GM13976 (cell line): ENCODE results near the gene EID2B.

Source experiments
- DNase-seq: peaks from one replicate; pipeline ENCODE4 v3.0.0; 2012; ENCODE audit warnings: low spot score
- in situ Hi-C: fragments of 300-500 bp; cut with MboI; formaldehyde crosslinking; loops from one replicate; pipeline ENCODE4 v1.12.0; 2022; ENCODE audit warnings: low sequenced_read_pairs, mixed read lengths, inconsistent platforms; ENCODE audit not compliant: unreplicated experiment
- TF ChIP-seq, protein P1 (sequence below): IDR thresholded peaks from 2 replicates; pipeline ENCODE4 v1.5.1; 2012; ENCODE audit warnings: borderline replicate concordance, mild to moderate bottlenecking; ENCODE audit not compliant: insufficient read depth; ENCODE audit errors: extremely low read depth, missing control alignments, control extremely low read depth

The EID2B gene

DNA sequence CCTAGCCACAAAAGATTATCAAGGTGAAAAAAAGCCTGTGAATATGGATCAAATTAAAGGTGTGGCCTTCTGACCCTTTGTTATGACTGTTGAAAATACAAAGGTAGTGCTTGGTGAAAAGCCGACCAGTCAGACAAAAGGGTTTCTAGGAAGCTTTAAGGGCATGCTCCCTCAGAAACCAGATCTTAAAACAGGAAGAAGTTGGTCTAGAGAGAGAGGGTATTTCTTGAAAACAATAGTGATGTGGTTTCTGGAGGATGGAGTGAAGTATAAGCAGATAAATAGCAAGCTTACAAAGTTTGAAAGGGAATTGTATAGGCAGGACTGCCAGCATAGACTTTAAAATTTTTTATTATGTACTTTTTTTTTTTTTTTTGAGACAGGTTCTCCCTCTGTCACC is 12.3 kb upstream of the EID2B start:
- in situ Hi-C loops = loop anchor here (5.0 kb wide), 1 partner anchor 127 kb away; no protein-coding TSS in a partner anchor
- no peak for DNase-seq
- TF ChIP-seq, protein P1, sequence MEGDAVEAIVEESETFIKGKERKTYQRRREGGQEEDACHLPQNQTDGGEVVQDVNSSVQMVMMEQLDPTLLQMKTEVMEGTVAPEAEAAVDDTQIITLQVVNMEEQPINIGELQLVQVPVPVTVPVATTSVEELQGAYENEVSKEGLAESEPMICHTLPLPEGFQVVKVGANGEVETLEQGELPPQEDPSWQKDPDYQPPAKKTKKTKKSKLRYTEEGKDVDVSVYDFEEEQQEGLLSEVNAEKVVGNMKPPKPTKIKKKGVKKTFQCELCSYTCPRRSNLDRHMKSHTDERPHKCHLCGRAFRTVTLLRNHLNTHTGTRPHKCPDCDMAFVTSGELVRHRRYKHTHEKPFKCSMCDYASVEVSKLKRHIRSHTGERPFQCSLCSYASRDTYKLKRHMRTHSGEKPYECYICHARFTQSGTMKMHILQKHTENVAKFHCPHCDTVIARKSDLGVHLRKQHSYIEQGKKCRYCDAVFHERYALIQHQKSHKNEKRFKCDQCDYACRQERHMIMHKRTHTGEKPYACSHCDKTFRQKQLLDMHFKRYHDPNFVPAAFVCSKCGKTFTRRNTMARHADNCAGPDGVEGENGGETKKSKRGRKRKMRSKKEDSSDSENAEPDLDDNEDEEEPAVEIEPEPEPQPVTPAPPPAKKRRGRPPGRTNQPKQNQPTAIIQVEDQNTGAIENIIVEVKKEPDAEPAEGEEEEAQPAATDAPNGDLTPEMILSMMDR = no peak

DNA sequence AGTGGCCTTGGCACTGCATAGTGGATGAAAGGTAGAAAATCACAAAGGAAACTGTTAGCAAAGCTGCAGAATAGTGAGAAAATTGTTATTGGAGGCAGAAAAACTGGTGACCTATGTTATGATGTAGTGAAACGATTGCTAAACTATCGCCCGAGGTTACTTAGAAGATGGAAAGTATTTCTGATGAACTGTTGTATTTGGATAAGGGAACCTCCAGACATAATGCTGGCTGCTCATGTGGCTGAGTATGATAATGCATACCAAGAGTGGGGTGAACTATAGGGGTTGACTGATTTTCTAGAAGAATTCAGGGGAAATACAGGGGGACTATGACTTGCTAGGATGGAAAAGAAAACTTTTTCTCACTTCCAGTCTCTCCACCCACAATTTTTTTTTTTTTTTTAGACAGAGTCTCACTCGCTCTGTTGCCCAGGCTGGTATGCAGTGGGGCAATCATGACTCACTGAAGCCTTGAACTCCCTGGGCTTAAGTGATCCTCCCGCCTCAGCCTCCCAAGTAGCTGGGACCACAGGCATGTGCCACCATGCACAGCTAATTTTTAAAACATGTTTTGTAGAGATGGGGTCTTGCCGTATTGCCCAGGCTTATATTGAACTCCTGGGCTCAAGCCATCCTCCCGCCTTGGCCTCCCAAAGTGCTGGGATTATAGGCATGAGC is 11.7 kb upstream of the EID2B start:
- TF ChIP-seq, protein P1 = no peak
- in situ Hi-C loops = no loop called here
- DNase-seq = no peak

DNA sequence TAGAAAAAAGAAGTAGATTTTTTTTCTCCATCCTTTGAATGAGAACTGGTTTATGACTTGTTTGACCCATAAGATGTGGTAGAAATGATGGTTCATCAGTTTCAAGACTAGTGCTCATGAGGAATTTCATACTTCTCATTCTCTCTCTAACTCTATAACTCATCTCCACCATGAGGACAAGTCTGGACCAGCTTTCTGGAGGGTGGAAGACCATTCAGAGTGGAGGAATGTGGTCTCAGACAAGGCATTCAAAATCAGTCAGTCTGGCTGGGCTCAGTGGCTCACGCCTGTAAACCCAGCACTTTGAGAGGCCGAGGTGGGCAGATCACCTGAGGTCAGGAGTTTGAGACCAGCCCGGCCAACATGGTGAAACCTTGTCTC is 10.8 kb upstream of the EID2B start:
- in situ Hi-C loops = no loop called here
- TF ChIP-seq, protein P1 = no peak
- DNase-seq = no peak

DNA sequence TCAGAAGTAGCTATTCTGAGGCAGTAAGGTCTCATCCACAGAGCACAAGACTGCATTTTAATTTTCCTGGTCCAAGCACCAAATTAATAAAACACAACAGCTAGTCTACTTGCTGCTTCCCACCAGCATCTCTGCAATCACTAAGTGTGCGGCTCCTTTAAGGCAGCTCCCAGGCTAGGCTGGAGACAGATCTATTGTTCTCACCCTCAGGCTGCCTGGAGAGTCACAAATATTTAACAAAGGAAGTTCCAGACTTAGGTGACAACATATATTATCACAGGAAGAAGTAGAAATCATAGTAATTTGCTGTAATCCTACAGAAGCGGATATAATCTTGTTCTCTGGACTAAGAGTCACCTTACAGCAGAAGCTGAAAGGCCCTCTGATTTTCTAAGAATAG is 9.6 kb upstream of the EID2B start:
- no peak for DNase-seq
- TF ChIP-seq, protein P1 = no peak
- in situ Hi-C loops = no loop called here

DNA sequence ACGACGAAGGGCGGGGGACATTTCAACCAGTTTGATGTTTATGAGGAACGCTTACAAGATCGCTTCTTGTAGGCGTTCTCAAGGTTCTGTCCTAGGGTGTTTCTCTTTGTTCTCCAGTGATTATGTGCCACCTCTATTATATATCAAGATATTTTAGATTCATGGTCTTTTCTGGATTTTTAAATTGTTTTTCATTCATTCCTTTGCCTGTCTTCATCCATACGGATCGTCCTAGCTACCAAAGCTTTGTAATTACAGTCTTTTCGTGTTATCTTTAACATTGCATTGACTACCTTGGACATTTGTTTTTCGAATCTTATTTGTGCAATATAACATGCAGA is 7.7 kb upstream of the EID2B start:
- in situ Hi-C loops = no loop called here
- TF ChIP-seq, protein P1 = no peak
- no peak for DNase-seq

DNA sequence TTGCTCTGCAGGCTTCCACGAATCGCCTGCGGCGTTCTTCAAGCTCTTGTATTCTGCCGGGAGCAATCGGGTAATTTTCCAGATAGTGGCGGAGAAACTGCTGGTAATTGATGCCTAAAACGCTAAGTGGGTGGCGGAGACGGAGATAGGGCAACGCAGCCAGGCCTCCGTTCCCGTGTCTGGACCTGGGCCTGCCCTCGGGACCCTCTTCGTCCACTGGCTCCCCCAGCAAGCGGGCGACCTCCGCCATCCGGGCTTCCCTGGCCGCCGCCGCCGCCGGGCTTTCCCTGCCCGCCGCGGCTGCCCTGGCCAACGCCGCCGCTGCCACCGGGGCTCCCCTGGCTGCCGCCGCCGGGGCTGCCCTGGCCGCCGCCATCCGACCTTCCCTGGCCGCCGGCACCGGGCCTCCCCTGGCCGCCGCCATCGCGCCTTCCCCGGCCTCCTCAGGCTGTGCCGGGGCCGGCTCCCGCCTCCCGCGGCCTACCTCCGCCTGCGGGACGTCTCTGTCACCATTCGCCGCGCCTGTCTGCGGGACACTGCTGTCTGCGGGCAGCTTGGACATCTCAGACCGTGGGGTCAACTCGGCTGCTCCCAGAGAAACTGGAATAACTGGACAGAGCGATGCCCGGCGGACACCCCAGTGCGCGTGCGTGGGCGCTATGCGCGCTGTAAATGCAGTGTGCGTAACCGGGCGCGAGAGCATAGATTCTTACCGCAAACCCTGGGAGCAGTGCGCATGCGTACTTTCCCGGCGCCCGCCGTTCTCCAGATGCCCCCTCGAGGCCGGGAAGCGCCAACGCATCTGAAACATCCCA is 7.1 kb upstream of the EID2B start, which contains the start of gene EID2:
Gene EID2, minus strand, starts transcription at position 644 of the 815 bp plus-strand sequence. Its CDS starts 82 bp downstream, at position 562.
- TF ChIP-seq, protein P1 = peak; percentile 84
- in situ Hi-C loops = no loop called here
- DNase-seq = peak; percentile 95

DNA sequence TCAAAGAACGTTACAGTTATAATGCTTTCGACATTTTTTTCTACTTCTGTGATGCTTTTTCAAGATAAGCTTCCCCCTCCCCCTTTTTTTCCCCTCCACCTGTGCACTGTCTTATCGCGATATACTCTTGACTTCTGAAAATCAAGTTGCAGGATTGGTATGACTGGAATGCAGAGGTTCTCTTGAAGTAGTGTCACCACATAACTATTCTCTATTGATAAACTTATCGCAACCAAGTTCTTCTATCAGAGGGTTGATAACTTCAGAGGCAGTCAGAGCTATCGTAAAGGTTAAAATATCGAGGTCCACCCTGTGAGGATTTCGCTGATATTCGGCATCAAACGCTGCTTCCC is 6.5 kb upstream of the EID2B start:
- no peak for DNase-seq
- TF ChIP-seq, protein P1 = no peak
- in situ Hi-C loops = no loop called here
